H9 (cell line): Measurements from ENCODE around the gene IL3RA. TPM values are rescaled to one million over a fixed set of nuclear protein-coding genes. Genes with fewer than 3 reads are reported as not detected.
A peak's percentile ranks its signal among the peaks of the same experiment; 100 is the strongest.

ENCODE experiments used
- DNase-seq: peaks from one replicate; pipeline ENCODE4 v3.0.0-alpha.2; 2017
- H2AFZ ChIP-seq: one replicate; pipeline ENCODE4 v1.6.1; 2013; ENCODE audit warnings: mild to moderate bottlenecking, low read length, control low read depth, moderate library complexity
- H2AK5ac ChIP-seq: 2 replicates; pipeline ENCODE4 v1.6.1; 2013; ENCODE audit warnings: low read length, control low read depth, mixed read lengths; ENCODE audit not compliant: insufficient read length
- H2BK120ac ChIP-seq: one replicate; pipeline ENCODE4 v1.6.1; 2013; ENCODE audit warnings: low read depth, mild to moderate bottlenecking, low read length, control low read depth, inconsistent platforms; ENCODE audit not compliant: poor library complexity, severe bottlenecking
- H2BK12ac ChIP-seq: 2 replicates; pipeline ENCODE4 v1.6.1; 2013; ENCODE audit warnings: low read length, control low read depth, mixed read lengths, low read depth; ENCODE audit not compliant: insufficient read length
- H2BK15ac ChIP-seq: 2 replicates; pipeline ENCODE4 v1.6.1; 2013; ENCODE audit warnings: low read depth, low read length, control low read depth
- H2BK20ac ChIP-seq: one replicate; pipeline ENCODE4 v1.6.1; 2013; ENCODE audit warnings: low read depth, mild to moderate bottlenecking, low read length, control low read depth, inconsistent platforms; ENCODE audit not compliant: poor library complexity, severe bottlenecking
- H2BK5ac ChIP-seq: 2 replicates; pipeline ENCODE4 v1.6.1; 2013; ENCODE audit warnings: low read length, control low read depth, mixed read lengths; ENCODE audit not compliant: insufficient read length
- H3K14ac ChIP-seq: 2 replicates; pipeline ENCODE4 v1.6.1; 2013; ENCODE audit warnings: low read length, control low read depth; ENCODE audit not compliant: insufficient read depth
- H3K18ac ChIP-seq: 2 replicates; pipeline ENCODE4 v1.6.1; 2013; ENCODE audit warnings: low read depth, mild to moderate bottlenecking, mixed read lengths, low read length, control low read depth; ENCODE audit not compliant: insufficient read length
- H3K23ac ChIP-seq: 2 replicates; pipeline ENCODE4 v1.6.1; 2013; ENCODE audit warnings: low read length, control low read depth, mixed read lengths, low read depth; ENCODE audit not compliant: insufficient read length
- H3K23me2 ChIP-seq: 2 replicates; pipeline ENCODE4 v1.6.1; 2013; ENCODE audit warnings: low read depth, mild to moderate bottlenecking, mixed read lengths, low read length, control low read depth; ENCODE audit not compliant: insufficient read length, poor library complexity, severe bottlenecking
- H3K27ac ChIP-seq: 2 replicates; pipeline ENCODE4 v1.5.1; 2013; ENCODE audit warnings: low read length, control low read depth, mixed read lengths, low read depth; ENCODE audit not compliant: insufficient read length
- H3K27me3 ChIP-seq: 2 replicates; pipeline ENCODE4 v1.6.1; 2013; ENCODE audit warnings: low read length, control low read depth, inconsistent platforms; ENCODE audit not compliant: insufficient read depth
- H3K4ac ChIP-seq: 2 replicates; pipeline ENCODE4 v1.6.1; 2013; ENCODE audit warnings: low read depth, mild to moderate bottlenecking, control low read depth, inconsistent platforms, low read length, moderate library complexity
- H3K4me1 ChIP-seq: 2 replicates; pipeline ENCODE4 v1.6.1; 2013; ENCODE audit warnings: low read length, control low read depth, inconsistent platforms; ENCODE audit not compliant: insufficient read depth
- H3K4me2 ChIP-seq: 2 replicates; pipeline ENCODE4 v1.6.1; 2013; ENCODE audit warnings: low read length, control low read depth, mixed read lengths; ENCODE audit not compliant: insufficient read length, insufficient read depth
- H3K56ac ChIP-seq: 2 replicates; pipeline ENCODE4 v1.6.1; 2013; ENCODE audit warnings: low read depth, mild to moderate bottlenecking, mixed read lengths, low read length, control low read depth; ENCODE audit not compliant: insufficient read length
- H3K79me1 ChIP-seq: 2 replicates; pipeline ENCODE4 v1.6.1; 2013; ENCODE audit warnings: low read depth, mild to moderate bottlenecking, moderate library complexity, low read length, control low read depth, inconsistent platforms; ENCODE audit not compliant: insufficient read depth, poor library complexity, severe bottlenecking
- H3K79me2 ChIP-seq: 2 replicates; pipeline ENCODE4 v1.6.1; 2013; ENCODE audit warnings: low read length, control low read depth, inconsistent platforms; ENCODE audit not compliant: insufficient read depth
- H3K9ac ChIP-seq: 2 replicates; pipeline ENCODE4 v1.6.1; 2013; ENCODE audit warnings: low read length, control low read depth, mixed read lengths; ENCODE audit not compliant: insufficient read length; ENCODE audit errors: extremely low read depth
- H3K9me3 ChIP-seq: one replicate; pipeline ENCODE4 v1.6.1; 2013; ENCODE audit warnings: low read depth, low read length, inconsistent platforms; ENCODE audit not compliant: control insufficient read depth
- H3T11ph ChIP-seq: one replicate; pipeline ENCODE4 v1.6.1; 2013; ENCODE audit warnings: mild to moderate bottlenecking, low read length, control low read depth, inconsistent platforms
- H4K20me1 ChIP-seq: one replicate; pipeline ENCODE4 v1.6.1; 2013; ENCODE audit not compliant: control insufficient read depth, insufficient read length, insufficient read depth
- H4K5ac ChIP-seq: 2 replicates; pipeline ENCODE4 v1.6.1; 2013; ENCODE audit warnings: low read depth, mild to moderate bottlenecking, mixed read lengths, low read length, control low read depth; ENCODE audit not compliant: insufficient read length
- H4K8ac ChIP-seq: replicated peaks from 2 replicates; pipeline ENCODE4 v1.6.1; 2013; ENCODE audit warnings: low read length, control low read depth, mixed read lengths, low read depth; ENCODE audit not compliant: insufficient read length
- H4K91ac ChIP-seq: 2 replicates; pipeline ENCODE4 v1.6.1; 2013; ENCODE audit warnings: low read depth, mild to moderate bottlenecking, moderate library complexity, mixed read lengths, low read length, control low read depth; ENCODE audit not compliant: insufficient read length
- H3K27ac Mint-ChIP-seq, 3 experiments: 2 replicates in 2 of 3; 3 replicates in 1 of 3; pipeline ENCODE4 v1.8.0; 2020 to 2021; ENCODE audit warnings: mixed read lengths in 3 of 3, mild to moderate bottlenecking in 1 of 3, moderate library complexity in 1 of 3
- H3K27me3 Mint-ChIP-seq: 2 replicates; pipeline ENCODE4 v1.8.0; 2021; ENCODE audit warnings: low read depth, mild to moderate bottlenecking, moderate library complexity, mixed read lengths
- H3K36me3 Mint-ChIP-seq, 3 experiments: 2 replicates in 2 of 3; 3 replicates in 1 of 3; pipeline ENCODE4 v1.8.0; 2020 to 2021; ENCODE audit warnings: low read depth in 3 of 3, mixed read lengths in 3 of 3; ENCODE audit not compliant: insufficient read depth in 1 of 3
- H3K4me1 Mint-ChIP-seq, 2 experiments: 2 replicates each; pipeline ENCODE4 v1.8.0; 2020; ENCODE audit warnings: mixed read lengths in 2 of 2
- H3K4me3 Mint-ChIP-seq, 2 experiments: 2 replicates in 1 of 2; 3 replicates in 1 of 2; pipeline ENCODE4 v1.8.0; 2020 to 2021; ENCODE audit warnings: mild to moderate bottlenecking in 2 of 2, mixed read lengths in 2 of 2, moderate library complexity in 1 of 2
- H3K9me3 Mint-ChIP-seq, 2 experiments: 2 replicates in 1 of 2; 3 replicates in 1 of 2; pipeline ENCODE4 v1.8.0; 2020; ENCODE audit warnings: mild to moderate bottlenecking in 2 of 2, mixed read lengths in 2 of 2, moderate library complexity in 1 of 2
- WGBS: extraction: QIAGEN DNeasy Blood & Tissue Kit; methylation state at CpG from one replicate; pipeline ENCODE4 v1.1.7; 2013; ENCODE audit warnings: missing lambda C conversion rate, low lambda C conversion rate, mixed read lengths; ENCODE audit not compliant: insufficient read length; ENCODE audit errors: extremely low coverage; 5-methylcytosine and 5-hydroxymethylcytosine counted together
- long read RNA-seq: library from polyadenylated mRNA; unstranded; transcript quantifications from one replicate; pipeline ENCODE4 v2.0.0, GENCODE V29; 2020
- total RNA-seq: library from RNA; stranded (reverse); gene quantifications from 2 replicates; pipeline ENCODE4 v1.2.1, GENCODE V29; 2021
- TF ChIP-seq, protein P1 (sequence below): fragments of 200-600 bp; sonication (generic); conservative IDR thresholded peaks from 3 replicates; pipeline ENCODE4 v1.8.0; 2021; ENCODE audit warnings: antibody characterized with exemption, mild to moderate bottlenecking

IL3RA gene
- total RNA-seq: 0.24 TPM in 1 of 2 replicates, not detected in the other
- long read RNA-seq, partial matches to known transcripts: 0 of 1 reads
- long read RNA-seq, other reads (novel, unspliced or antisense): 1 of 1 reads

DNA sequence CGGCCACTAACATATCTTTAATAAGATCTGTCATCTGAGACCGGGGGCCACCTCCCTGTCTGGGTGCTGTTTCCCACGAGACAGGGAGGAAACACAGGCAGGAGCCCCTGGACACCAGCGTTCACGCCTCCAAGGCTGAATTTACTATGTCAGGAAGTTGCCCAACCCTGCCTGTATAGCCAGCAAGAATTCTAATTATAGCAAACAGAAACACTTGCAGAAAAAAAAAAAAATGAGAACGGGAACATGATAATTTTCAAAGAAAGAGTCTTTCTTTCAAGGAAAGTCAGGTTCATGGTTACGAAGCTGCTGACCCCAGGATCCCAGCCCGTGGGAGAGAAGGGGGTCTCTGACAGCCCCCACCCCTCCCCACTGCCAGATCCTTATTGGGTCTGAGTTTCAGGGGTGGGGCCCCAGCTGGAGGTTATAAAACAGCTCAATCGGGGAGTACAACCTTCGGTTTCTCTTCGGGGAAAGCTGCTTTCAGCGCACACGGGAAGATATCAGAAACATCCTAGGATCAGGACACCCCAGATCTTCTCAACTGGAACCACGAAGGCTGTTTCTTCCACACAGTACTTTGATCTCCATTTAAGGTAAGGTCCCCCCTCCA, at the start of gene IL3RA:
IL3RA (plus strand) TSS at position 455 of the 613 bp plus-strand sequence. CDS start 4,981 bp downstream, outside the sequence.
- TF ChIP-seq, protein P1, sequence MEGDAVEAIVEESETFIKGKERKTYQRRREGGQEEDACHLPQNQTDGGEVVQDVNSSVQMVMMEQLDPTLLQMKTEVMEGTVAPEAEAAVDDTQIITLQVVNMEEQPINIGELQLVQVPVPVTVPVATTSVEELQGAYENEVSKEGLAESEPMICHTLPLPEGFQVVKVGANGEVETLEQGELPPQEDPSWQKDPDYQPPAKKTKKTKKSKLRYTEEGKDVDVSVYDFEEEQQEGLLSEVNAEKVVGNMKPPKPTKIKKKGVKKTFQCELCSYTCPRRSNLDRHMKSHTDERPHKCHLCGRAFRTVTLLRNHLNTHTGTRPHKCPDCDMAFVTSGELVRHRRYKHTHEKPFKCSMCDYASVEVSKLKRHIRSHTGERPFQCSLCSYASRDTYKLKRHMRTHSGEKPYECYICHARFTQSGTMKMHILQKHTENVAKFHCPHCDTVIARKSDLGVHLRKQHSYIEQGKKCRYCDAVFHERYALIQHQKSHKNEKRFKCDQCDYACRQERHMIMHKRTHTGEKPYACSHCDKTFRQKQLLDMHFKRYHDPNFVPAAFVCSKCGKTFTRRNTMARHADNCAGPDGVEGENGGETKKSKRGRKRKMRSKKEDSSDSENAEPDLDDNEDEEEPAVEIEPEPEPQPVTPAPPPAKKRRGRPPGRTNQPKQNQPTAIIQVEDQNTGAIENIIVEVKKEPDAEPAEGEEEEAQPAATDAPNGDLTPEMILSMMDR: no peak
- no peaks in the 10 kb centered on the region for H3K79me1 ChIP-seq
- peak within 1 kb of the TSS; percentile 61 for H2BK20ac ChIP-seq
- H3K18ac ChIP-seq: no peak within 1 kb of the TSS
- no peak within 1 kb of the TSS for H3K23ac ChIP-seq
- no peaks in the 10 kb centered on the region for H3K9me3 ChIP-seq
- H3K4me1 ChIP-seq: no peaks in the 10 kb centered on the region
- H2BK120ac ChIP-seq: no peak within 1 kb of the TSS
- H3K27me3 ChIP-seq: no peaks in the 10 kb centered on the region
- DNase-seq: no peak
- WGBS: no CpG with 5 or more reads among the region's 14 CpGs
- no peak within 1 kb of the TSS for H3K56ac ChIP-seq
- H3K9me3 Mint-ChIP-seq: peaks cover 16 to 20% of the 10 kb centered on the region in 2 experiments
- H4K5ac ChIP-seq: no peak within 1 kb of the TSS
- H3K79me2 ChIP-seq: no peaks in the 10 kb centered on the region
- no peak within 1 kb of the TSS for H3K4ac ChIP-seq
- no peak within 1 kb of the TSS for H2AK5ac ChIP-seq
- H2BK15ac ChIP-seq: no peak within 1 kb of the TSS
- H3K9ac ChIP-seq: no peak within 1 kb of the TSS
- peaks cover 3 to 5% (median 3%) of the 10 kb centered on the region in 3 experiments; a peak in 6 of 7 replicates for H3K36me3 Mint-ChIP-seq
- no peaks in the 10 kb centered on the region for H4K20me1 ChIP-seq
- H2AFZ ChIP-seq: no peak within 1 kb of the TSS
- no peak within 1 kb of the TSS for H2BK5ac ChIP-seq
- no peaks in the 10 kb centered on the region for H3K23me2 ChIP-seq
- peak within 1 kb of the TSS in 1 of 3 experiments; percentile 33; a peak in 1 of 7 replicates for H3K27ac Mint-ChIP-seq
- peaks cover 0 to 3% of the 10 kb centered on the region in 2 experiments; a peak in 1 of 4 replicates for H3K4me1 Mint-ChIP-seq
- H3K27ac ChIP-seq: no peak within 1 kb of the TSS
- H3T11ph ChIP-seq: no peak within 1 kb of the TSS
- no peak within 1 kb of the TSS for H4K91ac ChIP-seq
- no peak within 1 kb of the TSS for H2BK12ac ChIP-seq
- no peak within 1 kb of the TSS for H3K14ac ChIP-seq
- H3K27me3 Mint-ChIP-seq: no peaks in the 10 kb centered on the region; the same call in none of the 2 replicates
- H3K4me2 ChIP-seq: no peak within 1 kb of the TSS
- no peak within 1 kb of the TSS for H3K4me3 Mint-ChIP-seq
- H4K8ac ChIP-seq: no peak within 1 kb of the TSS
